ENCODE data around the gene RIIAD1.

DNA sequence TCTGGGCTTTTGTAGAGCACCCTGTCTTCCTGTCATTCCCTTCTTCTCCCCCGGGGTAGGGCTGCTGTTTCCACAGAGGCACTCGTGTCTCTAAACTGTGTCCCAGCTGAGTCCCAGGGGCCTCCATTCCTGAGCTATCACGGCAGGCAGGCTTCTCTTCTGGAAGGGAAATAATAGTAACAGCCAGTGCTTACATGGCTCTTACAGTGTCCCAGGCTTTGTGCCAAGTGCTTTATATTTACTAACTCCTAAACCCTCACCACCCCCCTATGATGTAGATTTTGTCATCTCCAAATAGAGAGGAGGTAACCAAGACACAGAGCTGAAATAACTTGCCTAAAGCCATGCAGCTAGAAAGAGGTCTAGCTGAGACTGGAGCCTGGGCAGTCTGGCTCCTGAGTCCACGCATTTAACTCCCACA lies 3.3 kb upstream of the RIIAD1 start:
- no peak for TF ChIP-seq ZNF274 (IDR thresholded peaks at IDR 0.05; ENCODE audit: low read depth, low read length)
- TF ChIP-seq YY1 (IDR thresholded peaks at IDR 0.05; ENCODE audit: insufficient read depth, insufficient read length): no peak
- TF ChIP-seq SUZ12 (IDR thresholded peaks at IDR 0.05; ENCODE audit: extremely low read depth, insufficient read depth, insufficient read length): no peak
